Vagina (tissue), 2 donors: ENCODE measurements around the gene MIPEP.

ENCODE experiments used
- CTCF ChIP-seq, 3 experiments: fragments of 450-650 bp in 2 of 3; fragments of 200-600 bp in 1 of 3; sonication (generic) in 1 of 3; IDR thresholded peaks; one replicate each; pipeline ENCODE4 v1.5.1; 2017 to 2019; ENCODE audit warnings: antibody characterized with exemption in 3 of 3, mild to moderate bottlenecking in 2 of 3, moderate library complexity in 2 of 3
- POLR2A ChIP-seq, 2 donors: fragments of 450-650 bp; IDR thresholded peaks; one replicate each; pipeline ENCODE4 v1.6.1; 2017; ENCODE audit warnings: antibody characterized with exemption in 2 of 2, mild to moderate bottlenecking in 2 of 2, moderate library complexity in 2 of 2
- POLR2AphosphoS5 ChIP-seq, 2 donors: sonication (generic); formaldehyde crosslinking; IDR thresholded peaks; one replicate each; pipeline ENCODE4 v1.9.0; 2017; ENCODE audit warnings: antibody characterized with exemption in 2 of 2, mild to moderate bottlenecking in 2 of 2, low read depth in 1 of 2; ENCODE audit not compliant: insufficient read depth in 1 of 2

- TF ChIP-seq CTCF (IDR thresholded peaks at IDR 0.05), result no peak
- TF ChIP-seq POLR2A (IDR thresholded peaks at IDR 0.05), result no peak
- TF ChIP-seq POLR2AphosphoS5 (IDR thresholded peaks at IDR 0.05; ENCODE audit: insufficient read depth in 1 of 2, low read depth in 1 of 2), result no peak
These were observed 153.9 kb downstream of the MIPEP start for GRCh38 chr13:23735329-23735728.
